Rectal smooth muscle tissue (tissue), 1 donor: ENCODE results near the gene ITPRIPL2.

Experiments used
- H3K27ac ChIP-seq: one replicate; pipeline ENCODE4 v1.7.0; 2013; ENCODE audit warnings: low read depth, low read length, inconsistent platforms
- H3K27me3 ChIP-seq: one replicate; pipeline ENCODE4 v1.7.0; 2013; ENCODE audit warnings: low read length; ENCODE audit not compliant: control insufficient read depth, insufficient read depth
- H3K36me3 ChIP-seq: one replicate; pipeline ENCODE4 v1.7.0; 2013; ENCODE audit warnings: low read length; ENCODE audit not compliant: control insufficient read depth, insufficient read depth
- H3K4me1 ChIP-seq: one replicate; pipeline ENCODE4 v1.7.0; 2013; ENCODE audit warnings: low read length; ENCODE audit not compliant: control insufficient read depth, insufficient read depth
- H3K4me3 ChIP-seq: one replicate; pipeline ENCODE4 v1.7.0; 2013; ENCODE audit warnings: low read length
- H3K9ac ChIP-seq: one replicate; pipeline ENCODE4 v1.7.0; 2013; ENCODE audit warnings: low read length

Gene ITPRIPL2

DNA sequence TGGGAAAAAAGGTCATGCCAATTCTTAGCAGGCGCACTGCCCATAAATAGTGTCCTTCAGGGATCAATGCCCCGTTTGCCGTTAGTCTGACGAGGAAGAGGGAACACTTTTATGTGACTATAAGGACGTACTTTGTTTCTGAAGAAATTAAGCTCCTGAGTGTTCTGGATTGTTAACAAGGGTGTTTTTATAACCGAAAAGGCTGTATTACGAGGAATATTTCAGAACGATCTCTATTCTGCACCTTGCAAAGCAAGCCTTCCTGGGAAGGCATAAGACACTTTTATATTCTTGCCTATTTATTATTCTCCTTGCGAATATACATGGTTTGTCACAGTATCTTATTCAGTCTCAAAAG is 29.8 kb downstream of the ITPRIPL2 start:
- H3K4me3 ChIP-seq, result no peak overlapping the region
- no peaks in the 10 kb centered on the region for H3K27me3 ChIP-seq
- no peak overlapping the region for H3K9ac ChIP-seq
- no peak overlapping the region for H3K27ac ChIP-seq
- no peaks in the 10 kb centered on the region for H3K4me1 ChIP-seq
- no peaks in the 10 kb centered on the region for H3K36me3 ChIP-seq

DNA sequence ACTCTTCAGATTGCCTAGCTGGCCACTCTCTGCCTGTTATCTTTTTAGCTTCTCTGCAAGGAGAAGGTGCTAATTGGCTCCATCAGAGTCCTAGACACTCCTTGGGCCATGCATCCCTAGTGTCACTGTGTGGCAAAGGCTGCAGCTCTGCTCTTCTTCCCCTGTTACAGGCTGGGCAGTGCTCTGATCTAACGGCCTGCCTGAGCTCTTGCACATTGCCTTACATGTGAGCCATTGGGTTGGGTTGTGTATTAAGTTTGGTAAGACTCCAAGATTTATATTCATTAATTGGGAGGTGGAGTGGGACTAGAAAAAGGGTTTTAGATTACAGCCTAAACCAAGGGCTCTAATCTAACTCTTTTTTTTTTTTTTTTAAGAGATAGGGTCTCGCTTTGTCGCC is 31.2 kb downstream of the ITPRIPL2 start:
- Histone ChIP-seq H3K4me1 (no peaks in the 10 kb centered on the region), H3K9ac (no peak overlapping the region)

DNA sequence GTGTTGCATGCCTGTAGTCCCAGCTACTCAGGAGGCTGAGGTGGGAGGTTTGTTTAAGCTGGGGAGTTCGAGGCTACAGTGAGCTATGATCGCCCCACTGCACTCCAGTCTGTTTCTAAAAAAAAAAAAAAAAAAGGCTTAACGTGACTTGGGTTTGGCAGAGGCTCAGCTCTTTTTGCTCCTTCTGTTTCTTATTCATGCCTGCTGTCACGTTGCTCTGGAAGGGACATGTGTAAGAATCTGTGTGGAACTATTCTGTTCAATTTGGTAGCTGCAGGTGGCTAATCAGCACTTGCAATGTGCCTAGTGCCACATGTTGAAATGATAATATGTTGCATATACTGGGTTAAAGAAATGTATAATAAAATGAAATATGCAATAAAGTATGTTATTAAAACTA is 33.4 kb downstream of the ITPRIPL2 start:
- Histone ChIP-seq H3K36me3 (no peaks in the 10 kb centered on the region), H3K4me3 (no peak overlapping the region), H3K27ac (no peak overlapping the region), H3K9ac (no peak overlapping the region), H3K4me1 (no peaks in the 10 kb centered on the region), H3K27me3 (no peaks in the 10 kb centered on the region)

More for the DNA sequence above, 31.2 kb downstream of the ITPRIPL2 start:
- no peaks in the 10 kb centered on the region for H3K36me3 ChIP-seq
- H3K27me3 ChIP-seq, result no peaks in the 10 kb centered on the region
- no peak overlapping the region for H3K27ac ChIP-seq
- no peak overlapping the region for H3K4me3 ChIP-seq

DNA sequence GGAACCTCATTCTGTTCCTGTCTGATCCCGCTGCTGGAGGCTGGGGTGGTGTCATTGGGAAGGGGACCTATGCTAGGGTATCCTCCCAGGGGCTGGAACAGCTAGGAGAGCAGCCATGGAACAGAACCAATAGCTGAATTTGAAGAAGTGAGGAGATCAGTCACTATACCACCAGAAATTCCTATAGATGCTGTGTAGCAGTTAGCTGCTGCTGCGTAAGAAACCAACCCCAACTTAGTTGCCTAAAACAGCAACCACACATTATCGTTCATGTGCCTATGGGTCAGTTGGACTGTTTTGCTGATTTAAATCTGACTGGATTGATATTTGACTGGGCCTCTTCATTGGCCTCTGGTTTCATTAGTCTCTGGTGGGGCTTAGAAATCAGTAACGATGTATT is 33.9 kb downstream of the ITPRIPL2 start:
- Histone ChIP-seq H3K36me3 (no peaks in the 10 kb centered on the region), H3K27ac (no peak overlapping the region), H3K4me1 (no peaks in the 10 kb centered on the region)

DNA sequence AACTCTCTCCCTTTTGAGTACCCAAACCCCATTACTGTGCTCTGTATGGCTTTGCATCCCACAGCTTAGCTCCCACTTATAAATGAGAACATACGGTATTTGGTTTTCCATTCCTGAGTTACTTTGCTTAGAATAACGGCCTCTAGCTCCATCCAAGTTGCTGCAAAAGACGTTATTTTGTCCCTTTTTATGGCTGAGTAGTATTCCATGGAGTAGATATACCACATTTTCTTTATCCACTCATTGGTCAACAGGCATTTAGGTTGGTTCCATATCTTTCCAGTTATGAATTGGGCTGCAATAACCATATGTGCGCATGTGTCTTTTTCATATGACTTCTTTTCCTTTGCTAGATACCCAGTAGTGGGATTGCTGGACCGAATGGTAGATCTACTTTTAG is 34.4 kb downstream of the ITPRIPL2 start:
- Histone ChIP-seq H3K27me3 (no peaks in the 10 kb centered on the region), H3K27ac (no peak overlapping the region), H3K36me3 (no peaks in the 10 kb centered on the region), H3K9ac (no peak overlapping the region), H3K4me3 (no peak overlapping the region), H3K4me1 (no peaks in the 10 kb centered on the region)

More for the DNA sequence above, 33.9 kb downstream of the ITPRIPL2 start:
- no peak overlapping the region for H3K4me3 ChIP-seq
- H3K9ac ChIP-seq, result no peak overlapping the region
- H3K27me3 ChIP-seq, result no peaks in the 10 kb centered on the region

DNA sequence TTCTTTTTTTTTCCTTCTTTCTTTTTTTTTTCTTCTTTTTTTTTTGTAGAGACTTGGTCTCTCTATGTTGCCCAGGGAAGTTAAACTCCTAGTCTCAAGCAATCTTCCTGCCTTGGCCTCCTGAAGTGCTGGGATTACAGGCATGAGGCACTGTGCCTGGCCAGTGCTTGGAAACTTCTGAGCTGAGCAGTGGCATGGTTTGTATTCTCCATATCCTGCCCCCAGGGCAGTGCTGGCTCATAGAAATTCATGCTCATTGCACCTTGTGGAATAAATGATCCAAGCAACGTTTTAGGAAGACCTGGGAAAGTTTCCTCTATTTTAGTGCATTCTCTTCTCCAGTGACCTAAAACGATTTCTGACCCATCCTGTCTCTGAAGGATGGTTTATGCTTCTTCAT is 37.5 kb downstream of the ITPRIPL2 start:
- H3K9ac ChIP-seq, result no peak overlapping the region
- H3K36me3 ChIP-seq, result no peaks in the 10 kb centered on the region
- no peak overlapping the region for H3K27ac ChIP-seq
- H3K27me3 ChIP-seq, result no peaks in the 10 kb centered on the region
- no peak overlapping the region for H3K4me3 ChIP-seq
- no peaks in the 10 kb centered on the region for H3K4me1 ChIP-seq

DNA sequence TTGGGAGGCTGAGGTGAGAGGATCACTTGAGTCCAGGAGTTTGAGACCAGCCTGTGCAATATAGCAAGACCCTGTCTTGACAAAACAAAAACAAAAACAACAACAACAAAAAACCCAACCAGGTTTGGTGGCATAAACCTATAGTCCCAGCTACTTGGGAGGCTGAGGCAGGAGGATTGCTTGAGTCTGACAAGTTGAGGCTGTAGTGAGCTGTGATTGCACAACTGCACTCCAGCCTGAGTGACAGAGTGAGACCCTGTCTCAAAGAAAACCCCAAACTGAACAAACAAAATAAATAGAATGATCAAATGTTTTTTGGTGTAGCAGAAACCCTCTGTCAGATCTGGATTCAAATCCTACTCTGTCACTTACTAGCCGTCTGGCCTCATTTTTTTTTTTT is 38.3 kb downstream of the ITPRIPL2 start:
- Histone ChIP-seq H3K9ac (no peak overlapping the region), H3K4me1 (no peaks in the 10 kb centered on the region), H3K36me3 (no peaks in the 10 kb centered on the region), H3K27me3 (no peaks in the 10 kb centered on the region), H3K4me3 (no peak overlapping the region), H3K27ac (no peak overlapping the region)

DNA sequence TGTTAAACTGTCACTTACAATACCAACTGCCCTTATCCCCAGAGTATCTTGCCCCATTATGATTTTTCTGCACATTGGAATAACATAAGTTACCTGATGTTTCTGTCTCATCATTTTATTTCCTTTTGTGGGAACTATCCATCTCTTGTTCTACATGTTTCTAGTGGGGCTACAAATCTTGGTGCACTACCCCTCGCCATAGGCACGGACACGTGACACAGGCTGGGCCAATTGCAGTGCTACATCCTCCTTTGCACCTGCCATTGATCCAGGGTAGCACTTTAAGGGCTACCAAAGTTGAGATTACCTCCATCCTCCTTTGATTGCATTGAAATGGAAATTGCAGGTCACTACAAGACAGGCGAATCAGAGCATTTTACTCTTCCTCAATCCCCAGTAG is 40.1 kb downstream of the ITPRIPL2 start:
- Histone ChIP-seq H3K9ac (no peak overlapping the region), H3K36me3 (no peaks in the 10 kb centered on the region), H3K27ac (no peak overlapping the region), H3K27me3 (no peaks in the 10 kb centered on the region), H3K4me3 (no peak overlapping the region), H3K4me1 (no peaks in the 10 kb centered on the region)

DNA sequence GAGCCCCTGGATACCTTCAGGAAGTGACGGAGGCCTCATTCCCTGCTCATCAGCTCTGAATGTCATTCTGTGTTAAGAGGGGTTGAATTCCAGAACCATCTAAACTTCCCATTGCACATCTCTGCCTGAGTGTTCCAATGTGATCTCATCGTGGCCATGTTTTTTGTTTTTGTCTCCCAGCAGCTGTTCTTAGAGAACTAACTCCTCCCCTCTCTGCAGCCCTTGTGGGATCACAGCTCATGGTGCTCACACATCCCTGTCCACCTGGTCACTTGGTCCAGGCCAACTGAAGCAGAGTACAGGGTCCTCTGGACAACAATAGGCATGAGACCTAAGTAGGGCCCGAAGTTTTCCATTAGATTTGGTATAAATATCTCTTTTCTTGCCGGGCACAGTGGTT is 48.3 kb downstream of the ITPRIPL2 start:
- no peaks in the 10 kb centered on the region for H3K4me1 ChIP-seq
- no peak overlapping the region for H3K27ac ChIP-seq
- no peaks in the 10 kb centered on the region for H3K36me3 ChIP-seq
- no peak overlapping the region for H3K9ac ChIP-seq
- no peak overlapping the region for H3K4me3 ChIP-seq
- H3K27me3 ChIP-seq, result no peaks in the 10 kb centered on the region

DNA sequence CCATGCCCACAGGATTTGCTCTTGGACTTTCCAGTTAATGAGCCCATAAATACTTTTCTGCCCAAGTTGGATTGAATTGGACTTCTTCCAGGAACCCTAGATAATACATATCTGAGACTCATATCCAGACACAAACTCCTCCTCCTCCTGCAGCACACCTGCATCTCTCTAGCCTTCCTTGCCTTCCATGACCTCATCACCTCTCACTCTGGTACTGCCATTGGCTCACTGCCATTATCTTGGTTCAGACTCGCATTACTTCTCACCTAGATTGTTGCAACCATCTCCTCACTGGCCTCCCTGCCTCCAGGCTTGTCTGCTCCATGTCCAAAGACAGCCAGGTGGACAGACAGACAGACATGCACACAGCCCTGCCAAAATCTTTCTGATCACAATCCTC is 49.5 kb downstream of the ITPRIPL2 start:
- no peaks in the 10 kb centered on the region for H3K27me3 ChIP-seq
- no peaks in the 10 kb centered on the region for H3K36me3 ChIP-seq
- H3K4me3 ChIP-seq, result no peak overlapping the region
- H3K9ac ChIP-seq, result no peak overlapping the region
- no peak overlapping the region for H3K27ac ChIP-seq
- H3K4me1 ChIP-seq, result no peaks in the 10 kb centered on the region

DNA sequence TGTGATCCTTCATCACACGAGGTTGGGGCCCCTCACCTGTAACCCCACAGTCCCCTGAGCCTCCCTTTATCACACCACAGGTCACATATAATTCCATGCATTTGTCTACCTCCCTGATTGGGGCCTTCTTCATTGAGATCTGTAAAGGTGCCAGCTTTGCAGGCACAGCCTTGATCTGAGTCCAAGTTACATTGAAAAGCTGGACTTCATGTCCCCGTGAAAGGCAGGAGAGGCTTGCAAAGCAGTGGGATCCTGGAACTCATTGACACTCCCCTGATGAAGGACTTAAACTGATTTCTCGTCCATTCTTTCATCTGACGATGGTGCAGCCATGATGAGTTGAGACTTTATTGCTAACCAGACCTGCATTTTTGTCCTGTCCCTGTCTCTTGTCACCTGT is 50.5 kb downstream of the ITPRIPL2 start:
- H3K9ac ChIP-seq, result no peak overlapping the region
- no peak overlapping the region for H3K4me3 ChIP-seq
- no peaks in the 10 kb centered on the region for H3K4me1 ChIP-seq
- H3K27ac ChIP-seq, result no peak overlapping the region
- H3K27me3 ChIP-seq, result peaks cover under 1% of the 10 kb centered on the region
- H3K36me3 ChIP-seq, result no peaks in the 10 kb centered on the region

DNA sequence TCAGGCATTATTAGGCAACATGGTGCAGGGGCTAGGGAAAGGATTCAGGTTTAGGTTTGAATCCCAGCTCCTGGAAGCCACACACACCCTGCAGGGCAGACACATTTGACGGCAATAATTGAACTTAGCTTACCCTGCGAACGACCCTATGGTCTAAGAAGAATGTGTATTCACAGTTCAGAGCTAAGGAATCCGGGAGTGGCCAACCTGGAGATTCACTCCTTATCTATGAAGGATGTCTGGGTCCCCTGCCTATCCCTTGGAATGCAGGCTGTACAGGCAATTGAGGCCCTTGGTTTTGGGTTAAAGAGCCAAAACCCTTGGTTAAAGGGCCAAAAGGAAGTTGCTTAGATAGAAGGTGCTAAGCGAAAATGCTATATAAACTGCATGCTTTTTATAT is 51.3 kb downstream of the ITPRIPL2 start:
- Histone ChIP-seq H3K4me3 (no peak overlapping the region), H3K27ac (no peak overlapping the region), H3K9ac (no peak overlapping the region), H3K4me1 (no peaks in the 10 kb centered on the region), H3K36me3 (no peaks in the 10 kb centered on the region), H3K27me3 (peaks cover 2% of the 10 kb centered on the region)

DNA sequence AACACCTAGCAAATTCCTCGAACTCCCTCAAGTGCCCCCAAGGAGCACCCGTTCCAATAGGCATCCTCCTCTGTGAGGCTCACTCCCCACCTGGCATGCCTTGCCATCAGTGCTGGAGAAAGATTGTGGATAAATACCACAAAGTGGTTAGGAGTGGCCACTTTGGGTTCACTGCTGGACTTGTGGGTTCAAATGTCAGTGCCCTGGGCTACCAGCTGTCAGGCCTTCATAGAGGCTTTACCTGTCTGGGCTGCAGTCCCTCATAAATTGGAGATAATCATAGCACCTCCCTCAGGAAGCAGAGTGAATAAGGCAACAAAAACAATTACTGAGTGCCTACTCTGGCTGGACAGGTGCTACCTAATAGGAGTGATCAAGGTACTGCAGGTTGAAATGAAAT is 52.7 kb downstream of the ITPRIPL2 start:
- no peak overlapping the region for H3K4me3 ChIP-seq
- no peak overlapping the region for H3K27ac ChIP-seq
- peaks cover 2% of the 10 kb centered on the region for H3K27me3 ChIP-seq
- no peaks in the 10 kb centered on the region for H3K4me1 ChIP-seq
- H3K9ac ChIP-seq, result no peak overlapping the region
- no peaks in the 10 kb centered on the region for H3K36me3 ChIP-seq
